NCI-H1417 (cell line): Measurements from ENCODE around the gene PLEKHO2.

ENCODE experiments used
- DNase-seq, 3 experiments: peaks; one replicate each; lab custom pipeline; 2025; lab: John Stamatoyannopoulos, UW

The PLEKHO2 gene

DNA sequence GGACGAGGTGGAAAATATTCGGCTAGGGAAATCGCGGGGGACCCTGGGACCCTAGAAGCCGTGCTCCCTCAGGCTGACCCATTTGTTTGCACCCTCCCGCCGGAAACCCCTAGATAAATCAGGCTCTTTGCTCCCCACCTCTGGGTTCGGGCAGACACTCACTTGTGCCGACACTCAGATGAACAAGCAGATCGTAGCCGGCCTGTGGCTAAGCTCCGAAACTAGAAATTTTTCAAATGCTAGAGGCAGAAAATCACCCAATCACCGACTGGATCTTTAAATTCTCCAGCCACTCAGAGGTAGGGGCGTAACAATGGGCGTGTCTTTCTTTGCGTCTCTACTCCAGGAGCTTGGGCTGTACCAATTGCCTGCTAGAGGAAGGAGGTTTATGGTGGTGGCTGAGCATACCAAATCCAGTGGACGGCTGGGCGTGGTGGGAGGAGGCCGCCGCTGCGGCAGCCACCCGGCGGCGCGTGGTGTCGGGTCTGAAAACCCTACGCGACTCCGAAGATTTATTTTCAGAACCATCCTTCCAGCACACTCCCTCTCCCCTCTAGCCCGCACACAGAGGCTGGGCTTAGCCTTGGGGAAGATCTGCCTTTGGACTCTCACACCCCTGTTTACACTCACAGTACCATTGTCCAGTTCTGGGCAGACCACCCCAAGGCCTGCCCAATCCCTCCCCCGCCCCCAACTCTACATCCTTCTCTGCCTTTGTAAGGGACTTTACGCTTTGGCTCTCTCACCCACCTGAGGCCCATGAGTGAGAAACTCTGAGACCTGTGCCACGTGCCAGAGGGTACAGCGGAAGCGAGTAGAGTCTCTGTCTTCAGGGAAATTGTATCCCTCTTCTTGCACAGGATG is 16.1 kb upstream of the PLEKHO2 start, which contains the start of gene PIF1:
Gene PIF1 (minus strand): TSS at position 217 of the 864 bp plus-strand sequence. CDS start 1,312 bp downstream, outside the sequence.
- DNase-seq = peak; percentile 93 to 100 (median 97)

GRCh38 chr15:64828985-64829384 is 12.7 kb upstream of the PLEKHO2 start:
- no peak for DNase-seq

DNA sequence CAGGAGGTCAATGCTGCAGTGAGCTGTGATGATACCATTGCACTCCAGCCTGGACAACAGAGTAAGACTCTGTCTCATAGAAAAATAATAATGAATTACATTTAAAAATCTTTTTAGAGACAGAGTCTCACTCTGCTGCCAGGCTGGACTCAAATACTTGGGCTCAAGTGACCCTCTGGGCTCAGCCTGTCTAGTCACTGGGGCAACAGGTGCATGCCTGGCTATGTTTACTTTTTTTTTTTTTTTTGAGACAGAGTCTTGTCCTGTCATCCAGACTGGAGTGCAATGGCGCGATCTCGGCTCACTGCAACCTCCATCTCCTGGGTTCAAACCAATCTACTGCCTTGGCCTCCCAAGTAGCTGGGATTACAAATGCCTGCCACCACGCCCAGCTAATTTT is 8.0 kb upstream of the PLEKHO2 start:
- no peak for DNase-seq

GRCh38 chr15:64836023-64836536 is 5.6 kb upstream of the PLEKHO2 start:
- DNase-seq = no peak

- no peak for DNase-seq
Measured at GRCh38 chr15:64837502-64837901, 4.2 kb upstream of the PLEKHO2 start.

- no peak for DNase-seq
Measured at GRCh38 chr15:64841060-64841343, 713 bp upstream of the PLEKHO2 start.

- DNase-seq = peak in 2 of 3 experiments; percentile 36 to 62
Measured at GRCh38 chr15:64842096-64842939, 603 bp downstream of the PLEKHO2 start.

- no peak for DNase-seq
Measured at GRCh38 chr15:64842986-64843561, 1.4 kb downstream of the PLEKHO2 start.

DNA sequence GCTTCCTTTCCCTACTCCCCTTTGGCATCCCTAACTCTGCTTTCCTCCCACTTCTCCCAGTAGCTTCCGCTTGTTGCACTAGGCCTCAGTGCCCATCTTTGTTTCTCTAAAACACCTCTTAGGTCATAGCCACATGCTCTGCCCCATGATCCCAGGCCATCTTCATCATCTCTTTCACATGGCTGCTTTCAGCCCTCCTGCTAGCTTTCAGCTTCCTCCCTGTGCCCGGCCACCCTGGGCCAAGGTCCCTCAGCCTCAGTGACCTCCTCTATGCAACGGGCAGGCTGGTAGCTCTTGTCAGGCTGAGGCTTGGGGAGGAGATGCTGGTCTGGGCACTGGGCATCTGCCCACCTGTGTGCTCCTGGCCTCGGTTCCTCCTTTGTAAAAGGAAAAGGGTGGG is 2.3 kb downstream of the PLEKHO2 start:
- no peak for DNase-seq

GRCh38 chr15:64844576-64845145 is 2.9 kb downstream of the PLEKHO2 start:
- no peak for DNase-seq

DNA sequence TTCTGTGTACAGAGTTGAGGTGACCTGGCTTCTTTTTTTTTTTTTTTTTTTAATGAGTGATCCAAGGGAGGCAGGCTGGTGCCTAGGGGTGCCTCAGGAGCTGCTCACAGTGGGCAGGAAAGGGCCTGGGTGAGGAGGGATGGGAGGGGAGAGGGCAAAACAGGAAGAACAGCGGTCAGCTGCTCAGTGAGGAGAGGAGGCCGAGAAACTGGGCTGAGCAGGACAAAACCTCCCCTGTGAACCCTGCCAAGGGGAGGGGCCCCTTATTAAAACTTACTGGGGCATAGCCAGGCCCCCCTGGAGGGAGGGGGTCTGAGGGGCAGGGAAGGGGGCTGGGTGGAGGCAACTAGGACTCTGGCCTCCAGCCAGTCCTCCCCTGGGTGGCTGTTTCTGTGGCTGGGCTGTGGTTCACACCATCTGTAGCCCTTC is 3.5 kb downstream of the PLEKHO2 start:
- no peak for DNase-seq

- no peak for DNase-seq
Measured at GRCh38 chr15:64845831-64846595, 4.3 kb downstream of the PLEKHO2 start.

DNA sequence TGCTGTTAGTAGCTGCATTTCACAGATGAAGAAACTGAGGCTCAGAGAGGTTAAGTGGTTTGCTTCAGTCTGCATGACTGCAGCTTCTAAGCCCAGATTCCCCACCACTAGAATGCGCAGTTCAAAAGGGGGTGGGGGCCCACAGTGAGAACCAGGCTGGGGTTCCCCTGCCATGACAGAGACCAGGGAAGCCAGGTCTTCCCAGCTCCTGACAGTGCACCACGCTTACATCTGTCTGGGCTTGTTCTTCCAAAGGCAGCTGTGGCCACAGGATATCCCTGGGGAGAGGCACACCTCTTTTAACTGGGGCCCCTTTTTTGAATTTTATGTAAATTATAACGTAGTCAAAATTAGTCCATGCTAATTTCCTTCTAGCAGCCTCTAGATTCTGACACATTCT is 5.3 kb downstream of the PLEKHO2 start:
- no peak for DNase-seq

GRCh38 chr15:64847448-64847847 is 5.7 kb downstream of the PLEKHO2 start:
- DNase-seq = no peak

DNA sequence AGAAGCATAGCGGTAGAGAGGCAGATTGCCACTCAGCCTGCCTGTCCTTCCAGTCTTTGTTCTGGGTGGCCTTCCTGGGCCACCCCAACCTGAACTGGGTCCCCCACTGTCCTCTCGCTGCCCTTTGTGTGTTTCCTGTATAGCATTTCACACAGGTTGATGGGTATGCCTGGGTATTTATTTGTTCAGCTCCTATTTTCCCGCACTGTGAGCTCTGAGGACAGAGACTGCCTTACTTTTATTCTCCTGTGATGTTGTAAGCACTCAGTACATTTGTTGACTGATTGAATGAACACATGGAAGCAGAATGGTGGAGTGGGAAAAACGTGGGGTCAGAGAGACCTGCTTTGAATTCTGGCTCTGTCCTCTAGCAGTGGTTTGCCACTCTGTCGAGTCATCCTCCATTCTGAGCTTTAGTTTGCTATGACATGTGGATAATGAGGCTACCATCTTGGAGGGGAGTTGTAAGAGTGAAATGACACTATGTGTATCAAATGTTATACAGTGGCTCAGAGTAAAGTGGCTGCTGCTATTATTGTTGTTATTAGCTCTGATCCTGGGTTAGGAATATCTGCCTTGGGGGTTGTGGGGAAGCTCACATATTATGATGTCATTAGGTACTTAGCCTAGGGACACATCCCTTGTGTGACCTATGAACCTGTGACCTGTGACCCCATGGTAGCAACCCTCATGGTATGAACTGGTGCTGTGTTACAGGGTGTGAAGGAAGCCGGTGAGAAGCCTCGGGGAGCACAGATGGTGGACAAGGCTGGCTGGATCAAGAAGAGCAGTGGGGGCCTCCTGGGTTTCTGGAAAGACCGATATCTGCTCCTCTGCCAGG is 6.4 kb downstream of the PLEKHO2 start:
- DNase-seq = no peak

DNA sequence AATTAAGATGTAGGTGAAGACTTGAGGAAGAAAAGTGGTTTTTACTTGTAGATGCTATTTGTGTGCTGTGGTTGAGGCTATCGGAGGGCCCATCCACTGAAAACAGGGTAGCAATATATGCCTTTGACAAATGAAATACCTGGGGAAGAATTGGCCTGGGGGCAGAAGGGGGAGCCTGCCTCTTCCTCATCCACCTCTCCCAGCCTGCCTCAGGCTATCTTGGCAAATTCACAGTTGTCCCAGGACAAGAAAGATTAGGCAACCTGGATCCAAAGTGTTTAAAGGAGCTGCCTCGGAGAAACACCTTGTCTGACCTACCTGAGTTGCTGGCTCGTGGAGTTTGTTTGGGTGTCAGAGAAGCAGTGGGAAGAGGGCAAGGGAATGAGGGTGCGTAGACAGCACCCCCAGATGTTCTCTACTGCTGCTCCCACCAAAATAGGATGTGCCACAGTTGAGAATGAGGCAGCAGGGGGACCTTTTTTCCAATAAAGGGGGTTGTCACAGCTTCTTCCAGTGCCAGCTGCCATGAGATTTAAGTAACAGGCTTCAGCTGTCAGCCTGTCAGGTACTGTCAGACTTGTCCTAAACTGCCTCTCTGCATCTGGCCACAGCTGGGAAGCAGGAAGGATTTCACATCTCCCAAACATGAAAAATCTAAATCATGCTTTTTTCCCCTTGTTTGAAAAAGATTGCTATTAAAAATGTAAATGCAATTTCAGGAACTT is 9.2 kb downstream of the PLEKHO2 start:
- DNase-seq = no peak

DNA sequence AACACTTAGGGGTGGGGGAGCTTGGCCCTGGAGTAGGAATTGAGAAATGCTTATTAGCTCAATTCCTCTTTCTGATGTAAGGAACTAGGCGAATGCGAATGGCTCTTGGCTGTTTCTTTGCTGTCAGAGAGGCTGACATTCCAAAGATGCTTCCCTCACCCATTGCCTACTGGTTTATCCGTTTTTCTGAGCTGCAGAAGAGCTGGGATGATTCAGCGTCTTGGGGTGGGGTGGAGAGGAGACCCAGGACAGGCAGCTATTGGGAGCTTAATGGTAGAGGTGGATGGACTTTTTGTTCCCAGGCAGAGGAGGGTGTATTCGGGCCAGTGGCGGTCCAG is 9.8 kb downstream of the PLEKHO2 start:
- DNase-seq = no peak

GRCh38 chr15:64854041-64854440 is 12.3 kb downstream of the PLEKHO2 start:
- no peak for DNase-seq

GRCh38 chr15:64854526-64854925 is 12.8 kb downstream of the PLEKHO2 start:
- no peak for DNase-seq
